T-helper 2 cell treated with Interferon-gamma antibody and Interleukin-4, amounts not matched to agents 5 μg/mL and 100 μg/mL, for 36 hours (primary cell): ENCODE measurements around the gene OR10K2.
"Not testable (repeated sequence)": the region's sequence is repeated elsewhere in the genome, so short reads cannot be mapped to it uniquely, and the experiment has no call there.

ENCODE experiments used
- DNase-seq: peaks from one replicate; pipeline ENCODE4 v3.0.0; 2021; ENCODE audit warnings: low spot score
- H3K27ac Mint-ChIP-seq: one replicate; pipeline ENCODE4 v1.8.0; 2021; ENCODE audit warnings: mild to moderate bottlenecking, mixed read lengths
- H3K27me3 Mint-ChIP-seq: one replicate; pipeline ENCODE4 v1.8.0; 2021; ENCODE audit warnings: low read depth, mixed read lengths
- H3K36me3 Mint-ChIP-seq: one replicate; pipeline ENCODE4 v1.8.0; 2021; ENCODE audit warnings: low read depth, mixed read lengths
- H3K4me1 Mint-ChIP-seq: one replicate; pipeline ENCODE4 v1.8.0; 2021; ENCODE audit warnings: low read depth, mixed read lengths
- H3K4me3 Mint-ChIP-seq: one replicate; pipeline ENCODE4 v1.8.0; 2022; ENCODE audit warnings: mild to moderate bottlenecking, moderate library complexity, mixed read lengths
- H3K9me3 Mint-ChIP-seq: one replicate; pipeline ENCODE4 v1.8.0; 2021; ENCODE audit warnings: mixed read lengths

OR10K2 gene, protein sequence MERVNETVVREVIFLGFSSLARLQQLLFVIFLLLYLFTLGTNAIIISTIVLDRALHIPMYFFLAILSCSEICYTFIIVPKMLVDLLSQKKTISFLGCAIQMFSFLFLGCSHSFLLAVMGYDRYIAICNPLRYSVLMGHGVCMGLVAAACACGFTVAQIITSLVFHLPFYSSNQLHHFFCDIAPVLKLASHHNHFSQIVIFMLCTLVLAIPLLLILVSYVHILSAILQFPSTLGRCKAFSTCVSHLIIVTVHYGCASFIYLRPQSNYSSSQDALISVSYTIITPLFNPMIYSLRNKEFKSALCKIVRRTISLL

GRCh38 chr1:158426137-158426536 is at the start of gene OR10K2:
OR10K2 (minus strand) TSS chr1:158426237; CDS start chr1:158420866, 5,371 bp downstream.
- Mint-ChIP-seq H3K36me3 (no peaks in the 10 kb centered on the region), H3K4me1 (no peaks in the 10 kb centered on the region), H3K4me3 (no peak within 1 kb of the TSS), H3K27ac (no peak within 1 kb of the TSS), H3K27me3 (no peaks in the 10 kb centered on the region), H3K9me3 (no peaks in the 10 kb centered on the region)
- DNase-seq, result no peak

DNA sequence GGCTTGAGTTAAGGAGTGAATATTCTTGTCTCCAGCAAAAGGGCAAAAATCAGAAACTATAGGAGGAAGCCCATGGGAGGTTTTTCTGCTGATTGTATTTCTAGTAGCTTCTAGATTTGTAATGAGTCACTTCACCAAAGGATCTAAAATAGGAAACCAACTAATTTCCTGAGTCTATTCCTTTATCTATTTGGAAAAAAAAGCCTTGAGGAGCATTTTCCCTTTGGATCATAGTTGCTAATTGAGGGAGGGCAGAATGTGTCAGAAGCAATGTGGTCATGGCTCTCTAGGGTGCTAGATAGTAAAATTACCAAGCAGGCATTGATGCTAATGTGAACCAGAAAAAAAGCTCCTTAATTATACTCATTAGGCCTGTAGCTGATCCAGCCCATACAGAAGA is 45.9 kb upstream of the OR10K2 start, which contains the start of gene OR10R2:
Gene OR10R2 (plus strand): TSS at position 301 of the 400 bp plus-strand sequence. CDS start 106 bp downstream, outside the sequence.
- Mint-ChIP-seq H3K4me3 (no peak within 1 kb of the TSS), H3K4me1 (no peaks in the 10 kb centered on the region), H3K27me3 (peaks cover 8% of the 10 kb centered on the region), H3K9me3 (no peaks in the 10 kb centered on the region), H3K27ac (no peak within 1 kb of the TSS), H3K36me3 (no peaks in the 10 kb centered on the region)
- no peak for DNase-seq

DNA sequence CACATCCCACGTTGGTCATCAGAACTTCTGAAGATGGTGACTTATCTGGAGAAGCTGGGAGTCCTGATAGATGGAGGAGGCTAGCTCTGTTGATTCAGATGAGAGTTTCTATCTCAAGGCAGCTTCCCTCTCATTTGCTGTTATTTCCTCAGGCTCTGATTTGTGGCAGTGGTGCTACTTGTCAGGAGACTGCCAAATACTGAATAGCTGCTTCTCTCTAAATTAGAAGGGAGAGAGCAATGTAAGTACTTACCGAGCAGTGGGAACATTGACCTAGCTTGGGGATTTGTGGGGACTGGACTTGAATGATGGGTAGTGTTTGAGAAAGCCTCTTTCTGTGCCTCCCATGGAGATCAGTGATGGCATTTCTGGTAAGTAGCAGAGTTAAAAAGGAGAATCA is 35.5 kb upstream of the OR10K2 start, which contains the start of gene OR10K1:
Gene OR10K1 (plus strand): TSS at position 301 of the 400 bp plus-strand sequence. CDS start 3,728 bp downstream, outside the sequence.
- no peak for DNase-seq
- H3K9me3 Mint-ChIP-seq, result no peaks in the 10 kb centered on the region
- H3K27me3 Mint-ChIP-seq, result no peaks in the 10 kb centered on the region
- H3K36me3 Mint-ChIP-seq, result no peaks in the 10 kb centered on the region
- no peak within 1 kb of the TSS for H3K27ac Mint-ChIP-seq
- H3K4me1 Mint-ChIP-seq, result no peaks in the 10 kb centered on the region
- H3K4me3 Mint-ChIP-seq, result no peak within 1 kb of the TSS

GRCh38 chr1:158458263-158458662 is 32.2 kb upstream of the OR10K2 start:
- H3K9me3 Mint-ChIP-seq, result no peaks in the 10 kb centered on the region
- no peaks in the 10 kb centered on the region for H3K27me3 Mint-ChIP-seq
- DNase-seq, result no peak

DNA sequence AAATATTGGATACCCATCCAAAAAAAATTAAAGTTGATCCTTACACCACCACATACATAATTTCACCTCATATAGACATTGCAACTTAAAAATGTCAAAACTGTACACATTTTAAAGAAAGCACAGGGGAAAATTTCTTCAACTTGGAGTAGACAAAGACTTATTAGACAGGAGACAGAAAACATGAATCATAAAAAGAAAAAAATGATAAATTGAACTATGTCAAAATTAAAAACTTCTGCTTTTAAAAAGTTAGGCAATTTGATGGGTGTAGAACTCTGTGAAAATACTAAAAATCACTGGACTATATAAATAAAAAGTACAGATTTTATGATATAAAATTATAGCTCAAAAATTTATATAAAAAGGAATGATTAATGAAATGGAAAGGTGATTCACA is 31.2 kb upstream of the OR10K2 start:
- no peak overlapping the region for H3K4me3 Mint-ChIP-seq
- H3K27me3 Mint-ChIP-seq, result no peaks in the 10 kb centered on the region
- no peaks in the 10 kb centered on the region for H3K9me3 Mint-ChIP-seq
- no peak for DNase-seq
- H3K4me1 Mint-ChIP-seq, result no peaks in the 10 kb centered on the region
- no peak overlapping the region for H3K27ac Mint-ChIP-seq
- no peaks in the 10 kb centered on the region for H3K36me3 Mint-ChIP-seq

More at GRCh38 chr1:158458263-158458662, 32.2 kb upstream of the OR10K2 start:
- H3K27ac Mint-ChIP-seq, result no peak overlapping the region
- H3K36me3 Mint-ChIP-seq, result no peaks in the 10 kb centered on the region
- H3K4me3 Mint-ChIP-seq, result no peak overlapping the region
- H3K4me1 Mint-ChIP-seq, result no peaks in the 10 kb centered on the region

GRCh38 chr1:158454537-158454936 is 28.5 kb upstream of the OR10K2 start:
- H3K27me3 Mint-ChIP-seq, result no peaks in the 10 kb centered on the region
- no peak for DNase-seq
- H3K4me3 Mint-ChIP-seq, result no peak overlapping the region
- H3K4me1 Mint-ChIP-seq, result no peaks in the 10 kb centered on the region
- H3K36me3 Mint-ChIP-seq, result no peaks in the 10 kb centered on the region
- no peak overlapping the region for H3K27ac Mint-ChIP-seq
- no peaks in the 10 kb centered on the region for H3K9me3 Mint-ChIP-seq

DNA sequence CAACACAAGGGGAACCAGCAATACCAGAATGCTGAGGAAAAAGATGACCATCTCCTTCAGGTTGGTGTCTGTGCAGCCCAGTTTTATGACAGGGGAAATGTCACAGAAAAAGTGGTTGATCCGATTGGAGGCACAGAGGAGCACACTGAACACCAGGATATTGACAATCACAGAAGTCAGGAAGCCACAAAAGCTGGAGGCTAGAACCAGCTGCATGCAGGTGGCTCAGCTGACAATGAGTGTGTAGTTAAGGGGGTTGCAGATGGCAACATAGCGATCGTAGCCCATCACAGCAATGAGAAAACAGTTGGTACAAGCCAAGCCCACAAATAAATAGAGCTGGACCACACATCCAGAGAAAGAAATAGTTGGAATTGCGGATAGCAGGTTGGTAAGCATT is 19.3 kb upstream of the OR10K2 start:
- Mint-ChIP-seq H3K27ac (no peak overlapping the region), H3K27me3 (no peaks in the 10 kb centered on the region), H3K9me3 (no peaks in the 10 kb centered on the region), H3K4me3 (no peak overlapping the region), H3K4me1 (no peaks in the 10 kb centered on the region), H3K36me3 (no peaks in the 10 kb centered on the region)
- no peak for DNase-seq

DNA sequence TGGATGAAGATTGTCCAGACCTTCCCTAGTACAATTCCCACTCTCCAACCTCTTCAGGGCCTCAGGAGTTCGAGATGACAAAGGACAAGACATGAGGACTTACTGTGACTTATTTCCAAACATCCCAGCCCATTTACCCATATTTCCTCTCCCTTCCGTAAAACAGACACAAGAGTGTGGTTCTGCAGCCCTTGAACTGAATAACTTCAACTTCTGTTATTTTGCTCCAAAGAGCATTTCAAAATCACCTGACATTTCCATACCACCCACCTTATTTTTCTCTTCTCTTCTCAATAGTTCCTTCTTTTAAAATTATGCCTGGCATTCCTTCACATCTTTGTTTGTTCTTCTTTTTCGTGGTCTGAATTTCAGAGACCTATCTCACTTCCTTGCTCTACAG is 8.7 kb upstream of the OR10K2 start:
- Mint-ChIP-seq H3K27ac (no peak overlapping the region), H3K4me3 (no peak overlapping the region), H3K36me3 (no peaks in the 10 kb centered on the region), H3K9me3 (no peaks in the 10 kb centered on the region), H3K4me1 (no peaks in the 10 kb centered on the region), H3K27me3 (peaks cover 4% of the 10 kb centered on the region)
- no peak for DNase-seq

- H3K36me3 Mint-ChIP-seq, H3K4me3 Mint-ChIP-seq, H3K27me3 Mint-ChIP-seq, H3K4me1 Mint-ChIP-seq, DNase-seq, H3K27ac Mint-ChIP-seq, H3K9me3 Mint-ChIP-seq: not testable (repeated sequence)
Measured at GRCh38 chr1:158430163-158430562, 4.1 kb upstream of the OR10K2 start.

GRCh38 chr1:158425027-158425426 is 1.0 kb downstream of the OR10K2 start:
- no peaks in the 10 kb centered on the region for H3K4me1 Mint-ChIP-seq
- DNase-seq, result no peak
- H3K4me3 Mint-ChIP-seq, result no peak overlapping the region
- H3K36me3 Mint-ChIP-seq, result no peaks in the 10 kb centered on the region
- no peaks in the 10 kb centered on the region for H3K9me3 Mint-ChIP-seq
- H3K27ac Mint-ChIP-seq, result no peak overlapping the region
- H3K27me3 Mint-ChIP-seq, result no peaks in the 10 kb centered on the region

DNA sequence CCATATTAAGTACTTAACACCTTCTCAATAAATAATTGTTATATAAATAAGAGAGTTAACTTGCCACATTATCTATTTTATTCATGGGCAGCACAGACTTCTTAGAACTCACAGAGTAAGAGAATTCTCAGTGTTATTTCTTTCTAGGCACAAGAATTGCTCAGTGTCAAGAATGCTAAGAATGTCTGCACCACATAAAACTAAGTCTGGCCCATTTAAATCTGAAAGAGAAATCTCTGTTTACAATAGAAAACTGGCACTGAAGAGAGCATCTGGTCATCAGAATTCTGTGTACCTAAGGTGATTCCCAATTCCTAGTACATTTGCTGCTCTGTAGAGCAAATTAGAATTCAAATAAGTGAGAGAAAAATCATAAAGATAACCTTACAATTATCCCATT is 3.8 kb downstream of the OR10K2 start:
- no peak overlapping the region for H3K27ac Mint-ChIP-seq
- H3K4me1 Mint-ChIP-seq, result no peaks in the 10 kb centered on the region
- H3K9me3 Mint-ChIP-seq, result no peaks in the 10 kb centered on the region
- no peaks in the 10 kb centered on the region for H3K36me3 Mint-ChIP-seq
- DNase-seq, result no peak
- H3K27me3 Mint-ChIP-seq, result no peaks in the 10 kb centered on the region
- H3K4me3 Mint-ChIP-seq, result no peak overlapping the region

- no peak for DNase-seq
- H3K4me1 Mint-ChIP-seq, result no peaks in the 10 kb centered on the region
- peaks cover 1% of the 10 kb centered on the region for H3K27me3 Mint-ChIP-seq
- no peaks in the 10 kb centered on the region for H3K36me3 Mint-ChIP-seq
- H3K4me3 Mint-ChIP-seq, result no peak overlapping the region
- H3K27ac Mint-ChIP-seq, result no peak overlapping the region
- H3K9me3 Mint-ChIP-seq, result no peaks in the 10 kb centered on the region
Measured at GRCh38 chr1:158417586-158417985, 8.5 kb downstream of the OR10K2 start.

DNA sequence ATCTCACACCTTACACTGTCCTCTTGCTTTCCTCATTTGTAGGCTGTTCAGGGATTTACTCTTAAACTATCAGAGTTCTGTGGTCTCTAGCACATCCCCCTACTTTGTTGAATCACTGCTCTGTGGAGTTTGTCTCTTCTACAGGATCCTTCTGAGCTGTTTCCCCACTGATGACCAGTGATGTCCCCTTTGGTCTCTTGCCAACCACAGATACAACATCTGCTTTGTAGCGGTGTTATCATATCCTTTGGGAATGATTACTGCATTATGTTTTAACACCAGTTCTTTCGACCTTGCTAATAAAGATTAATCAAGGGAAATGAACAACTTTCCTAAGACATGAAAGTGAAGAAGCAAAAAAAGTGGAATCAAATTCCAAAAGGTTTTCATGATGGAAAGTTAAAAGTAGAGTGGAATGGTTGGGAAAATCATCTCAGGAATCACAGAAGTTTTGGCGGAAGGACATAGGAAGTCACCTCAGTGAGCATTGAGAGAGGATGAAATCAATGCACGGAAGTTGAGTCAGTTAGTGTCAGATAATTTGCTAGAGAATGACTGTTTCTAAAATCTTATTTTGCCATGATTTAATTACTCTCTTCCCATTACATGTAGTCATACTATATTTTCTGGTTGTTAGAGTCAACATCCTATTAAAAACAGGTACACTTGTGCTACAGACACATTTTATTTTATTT is 11.2 kb downstream of the OR10K2 start:
- Mint-ChIP-seq H3K27ac (no peak overlapping the region), H3K9me3 (no peaks in the 10 kb centered on the region), H3K4me3 (no peak overlapping the region), H3K27me3 (peaks cover 1% of the 10 kb centered on the region), H3K4me1 (no peaks in the 10 kb centered on the region), H3K36me3 (no peaks in the 10 kb centered on the region)
- DNase-seq, result no peak

DNA sequence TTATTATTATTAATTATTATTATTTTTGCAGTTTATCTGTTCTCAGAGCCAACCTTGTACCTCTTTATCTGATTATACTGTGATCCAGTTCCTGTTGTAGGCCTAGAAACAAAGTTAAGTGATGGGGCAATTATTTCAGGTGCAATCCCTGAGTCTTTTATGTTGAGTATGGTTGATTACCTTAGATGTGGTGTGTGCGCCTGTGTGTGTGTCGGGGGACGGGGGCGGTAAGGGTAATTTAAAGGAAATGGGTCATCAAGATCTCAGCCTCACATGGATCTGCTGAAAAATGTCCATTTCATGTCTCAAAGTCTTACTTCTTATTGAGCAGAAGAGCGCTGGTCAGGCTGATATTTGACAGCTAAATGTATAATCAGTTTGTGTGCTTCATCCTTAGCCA is 18.9 kb downstream of the OR10K2 start:
- Mint-ChIP-seq H3K27ac (no peak overlapping the region), H3K36me3 (no peaks in the 10 kb centered on the region), H3K9me3 (no peaks in the 10 kb centered on the region), H3K4me1 (no peaks in the 10 kb centered on the region), H3K4me3 (no peak overlapping the region), H3K27me3 (peaks cover 6% of the 10 kb centered on the region)
- no peak for DNase-seq
